ENCODE measurements around the gene HACD2. TPM values are rescaled to one million over a fixed set of nuclear protein-coding genes. Genes with fewer than 3 reads are reported as not detected.

HACD2 gene
- total RNA-seq, 1 donor from 2014 or later: 35.9 TPM

- Mint-ChIP-seq H3K4me1 (peaks cover 6% of the 10 kb centered on the region), H3K9me3 (no peaks in the 10 kb centered on the region), H3K27ac (no peak overlapping the region), H3K4me3 (no peak overlapping the region), H3K36me3 (no peaks in the 10 kb centered on the region), H3K27me3 (ENCODE audit: insufficient read depth, low read depth) (no peaks in the 10 kb centered on the region)
- TF ChIP-seq EZH2 (IDR thresholded peaks at IDR 0.05): no peak
- TF ChIP-seq EZH2phosphoT487 (IDR thresholded peaks at IDR 0.05): no peak
- H2AFZ ChIP-seq (replicated peaks): no peak overlapping the region
- H3K9me3 ChIP-seq (ENCODE audit: low read depth): no peaks in the 10 kb centered on the region
- H3K27me3 ChIP-seq: no peaks in the 10 kb centered on the region
- no peaks in the 10 kb centered on the region for H3K4me1 ChIP-seq
- no peak overlapping the region for H3K4me2 ChIP-seq
- H3K27ac ChIP-seq: no peak overlapping the region
- H3K4me3 ChIP-seq: no peak overlapping the region
- DNase-seq (ENCODE audit: low spot score): no peak
- no peaks in the 10 kb centered on the region for H4K20me1 ChIP-seq (ENCODE audit: low read depth)
- no peaks in the 10 kb centered on the region for H3F3A ChIP-seq (ENCODE audit: low read depth)
- no peaks in the 10 kb centered on the region for H3K79me2 ChIP-seq (ENCODE audit: low read depth)
- H3K36me3 ChIP-seq: no peaks in the 10 kb centered on the region
- H3K9ac ChIP-seq: no peak overlapping the region
Measured at GRCh38 chr3:123533554-123534159, 51.2 kb downstream of the HACD2 start.

GRCh38 chr3:123528130-123528529 lies 56.7 kb downstream of the HACD2 start:
- H3K27ac ChIP-seq: no peak overlapping the region

GRCh38 chr3:123527046-123527445 lies 57.8 kb downstream of the HACD2 start:
- H3K9me3 Mint-ChIP-seq: no peaks in the 10 kb centered on the region
- Histone ChIP-seq H3K36me3 (no peaks in the 10 kb centered on the region), H3K9me3 (ENCODE audit: low read depth) (no peaks in the 10 kb centered on the region), H3K9ac (no peak overlapping the region), H2AFZ (replicated peaks) (no peak overlapping the region), H3K4me1 (peaks cover 18% of the 10 kb centered on the region), H3K27ac (no peak overlapping the region), H3K27me3 (no peaks in the 10 kb centered on the region), H3K4me2 (no peak overlapping the region), H3K79me2 (ENCODE audit: low read depth) (no peaks in the 10 kb centered on the region), H3F3A (ENCODE audit: low read depth) (no peaks in the 10 kb centered on the region), H4K20me1 (ENCODE audit: low read depth) (no peaks in the 10 kb centered on the region), H3K4me3 (no peak overlapping the region)
- DNase-seq (ENCODE audit: low spot score): no peak
- TF ChIP-seq EZH2 (IDR thresholded peaks at IDR 0.05): no peak
- no peak for TF ChIP-seq CTCF (IDR thresholded peaks at IDR 0.05)
- no peak for TF ChIP-seq EZH2phosphoT487 (IDR thresholded peaks at IDR 0.05)
- H3K4me3 Mint-ChIP-seq: no peak overlapping the region
- no peaks in the 10 kb centered on the region for H3K27me3 Mint-ChIP-seq (ENCODE audit: insufficient read depth, low read depth)
- peaks cover 7% of the 10 kb centered on the region for H3K4me1 Mint-ChIP-seq
- H3K36me3 Mint-ChIP-seq: peaks cover 2% of the 10 kb centered on the region
- no peak overlapping the region for H3K27ac Mint-ChIP-seq

More at GRCh38 chr3:123528130-123528529, 56.7 kb downstream of the HACD2 start:
- Mint-ChIP-seq H3K27ac (no peak overlapping the region), H3K36me3 (no peaks in the 10 kb centered on the region), H3K4me3 (no peak overlapping the region), H3K27me3 (ENCODE audit: insufficient read depth, low read depth) (no peaks in the 10 kb centered on the region), H3K4me1 (peaks cover 7% of the 10 kb centered on the region), H3K9me3 (no peaks in the 10 kb centered on the region)
- no peak overlapping the region for H3K4me3 ChIP-seq
- H3K4me1 ChIP-seq: peaks cover 18% of the 10 kb centered on the region
- DNase-seq (ENCODE audit: low spot score): no peak
- no peak overlapping the region for H3K9ac ChIP-seq
- H3K4me2 ChIP-seq: no peak overlapping the region
- no peaks in the 10 kb centered on the region for H3K27me3 ChIP-seq
- H2AFZ ChIP-seq (replicated peaks): no peak overlapping the region
- no peaks in the 10 kb centered on the region for H4K20me1 ChIP-seq (ENCODE audit: low read depth)
- no peaks in the 10 kb centered on the region for H3K79me2 ChIP-seq (ENCODE audit: low read depth)
- H3K9me3 ChIP-seq (ENCODE audit: low read depth): no peaks in the 10 kb centered on the region
- H3K36me3 ChIP-seq: no peaks in the 10 kb centered on the region
- no peak for TF ChIP-seq EZH2phosphoT487 (IDR thresholded peaks at IDR 0.05)
- no peak for TF ChIP-seq EZH2 (IDR thresholded peaks at IDR 0.05)
- no peak for TF ChIP-seq CTCF (IDR thresholded peaks at IDR 0.05)
- no peaks in the 10 kb centered on the region for H3F3A ChIP-seq (ENCODE audit: low read depth)

GRCh38 chr3:123526474-123526873 lies 58.4 kb downstream of the HACD2 start:
- H3K4me1 Mint-ChIP-seq: peaks cover 7% of the 10 kb centered on the region
- no peak for TF ChIP-seq EZH2phosphoT487 (IDR thresholded peaks at IDR 0.05)
- no peak for TF ChIP-seq CTCF (IDR thresholded peaks at IDR 0.05)
- no peak for TF ChIP-seq EZH2 (IDR thresholded peaks at IDR 0.05)
- no peak overlapping the region for H3K27ac Mint-ChIP-seq
- no peak overlapping the region for H2AFZ ChIP-seq (replicated peaks)
- H3K79me2 ChIP-seq (ENCODE audit: low read depth): no peaks in the 10 kb centered on the region
- H3K4me2 ChIP-seq: no peak overlapping the region
- H3K27me3 ChIP-seq: no peaks in the 10 kb centered on the region
- no peaks in the 10 kb centered on the region for H3F3A ChIP-seq (ENCODE audit: low read depth)
- H3K9me3 Mint-ChIP-seq: no peaks in the 10 kb centered on the region
- no peak overlapping the region for H3K4me3 ChIP-seq
- H3K9me3 ChIP-seq (ENCODE audit: low read depth): no peaks in the 10 kb centered on the region
- no peak overlapping the region for H3K27ac ChIP-seq
- H3K36me3 Mint-ChIP-seq: peaks cover 5% of the 10 kb centered on the region
- DNase-seq (ENCODE audit: low spot score): no peak
- no peaks in the 10 kb centered on the region for H4K20me1 ChIP-seq (ENCODE audit: low read depth)
- no peak overlapping the region for H3K9ac ChIP-seq
- H3K4me1 ChIP-seq: peaks cover 18% of the 10 kb centered on the region
- no peaks in the 10 kb centered on the region for H3K36me3 ChIP-seq
- no peak overlapping the region for H3K4me3 Mint-ChIP-seq
- no peaks in the 10 kb centered on the region for H3K27me3 Mint-ChIP-seq (ENCODE audit: insufficient read depth, low read depth)
